ENCODE measurements around the gene E2F4. TPM values are rescaled to one million over a fixed set of nuclear protein-coding genes. Genes with fewer than 3 reads are reported as not detected.

E2F4 gene
- total and polyA plus RNA-seq, 2 of the 8 experiments (the other 6 are each of a cell fraction or from before 2014, with no cell fraction given), result 79.9 to 157 TPM

DNA sequence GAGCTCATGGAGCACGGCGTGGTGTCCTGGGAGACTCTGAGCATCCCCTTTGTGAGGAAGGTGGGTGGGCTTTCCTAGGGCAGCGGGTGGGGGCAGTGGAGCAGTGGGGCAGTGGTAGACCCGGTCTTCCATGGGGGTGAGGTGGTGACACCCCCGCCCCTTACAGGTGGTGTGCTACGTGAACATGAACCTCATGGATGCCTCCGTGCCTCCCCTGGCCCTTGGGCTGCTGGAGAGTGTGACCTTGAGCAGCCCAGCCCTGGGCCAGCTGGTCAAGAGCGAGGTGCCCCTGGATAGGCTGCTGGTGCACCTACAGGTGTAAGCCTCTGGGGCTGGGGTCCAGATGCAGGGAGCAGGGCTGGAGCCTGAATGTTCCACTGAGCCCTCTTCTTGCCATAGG is 8.5 kb downstream of the E2F4 start (continued):
- TF ChIP-seq, protein P1, sequence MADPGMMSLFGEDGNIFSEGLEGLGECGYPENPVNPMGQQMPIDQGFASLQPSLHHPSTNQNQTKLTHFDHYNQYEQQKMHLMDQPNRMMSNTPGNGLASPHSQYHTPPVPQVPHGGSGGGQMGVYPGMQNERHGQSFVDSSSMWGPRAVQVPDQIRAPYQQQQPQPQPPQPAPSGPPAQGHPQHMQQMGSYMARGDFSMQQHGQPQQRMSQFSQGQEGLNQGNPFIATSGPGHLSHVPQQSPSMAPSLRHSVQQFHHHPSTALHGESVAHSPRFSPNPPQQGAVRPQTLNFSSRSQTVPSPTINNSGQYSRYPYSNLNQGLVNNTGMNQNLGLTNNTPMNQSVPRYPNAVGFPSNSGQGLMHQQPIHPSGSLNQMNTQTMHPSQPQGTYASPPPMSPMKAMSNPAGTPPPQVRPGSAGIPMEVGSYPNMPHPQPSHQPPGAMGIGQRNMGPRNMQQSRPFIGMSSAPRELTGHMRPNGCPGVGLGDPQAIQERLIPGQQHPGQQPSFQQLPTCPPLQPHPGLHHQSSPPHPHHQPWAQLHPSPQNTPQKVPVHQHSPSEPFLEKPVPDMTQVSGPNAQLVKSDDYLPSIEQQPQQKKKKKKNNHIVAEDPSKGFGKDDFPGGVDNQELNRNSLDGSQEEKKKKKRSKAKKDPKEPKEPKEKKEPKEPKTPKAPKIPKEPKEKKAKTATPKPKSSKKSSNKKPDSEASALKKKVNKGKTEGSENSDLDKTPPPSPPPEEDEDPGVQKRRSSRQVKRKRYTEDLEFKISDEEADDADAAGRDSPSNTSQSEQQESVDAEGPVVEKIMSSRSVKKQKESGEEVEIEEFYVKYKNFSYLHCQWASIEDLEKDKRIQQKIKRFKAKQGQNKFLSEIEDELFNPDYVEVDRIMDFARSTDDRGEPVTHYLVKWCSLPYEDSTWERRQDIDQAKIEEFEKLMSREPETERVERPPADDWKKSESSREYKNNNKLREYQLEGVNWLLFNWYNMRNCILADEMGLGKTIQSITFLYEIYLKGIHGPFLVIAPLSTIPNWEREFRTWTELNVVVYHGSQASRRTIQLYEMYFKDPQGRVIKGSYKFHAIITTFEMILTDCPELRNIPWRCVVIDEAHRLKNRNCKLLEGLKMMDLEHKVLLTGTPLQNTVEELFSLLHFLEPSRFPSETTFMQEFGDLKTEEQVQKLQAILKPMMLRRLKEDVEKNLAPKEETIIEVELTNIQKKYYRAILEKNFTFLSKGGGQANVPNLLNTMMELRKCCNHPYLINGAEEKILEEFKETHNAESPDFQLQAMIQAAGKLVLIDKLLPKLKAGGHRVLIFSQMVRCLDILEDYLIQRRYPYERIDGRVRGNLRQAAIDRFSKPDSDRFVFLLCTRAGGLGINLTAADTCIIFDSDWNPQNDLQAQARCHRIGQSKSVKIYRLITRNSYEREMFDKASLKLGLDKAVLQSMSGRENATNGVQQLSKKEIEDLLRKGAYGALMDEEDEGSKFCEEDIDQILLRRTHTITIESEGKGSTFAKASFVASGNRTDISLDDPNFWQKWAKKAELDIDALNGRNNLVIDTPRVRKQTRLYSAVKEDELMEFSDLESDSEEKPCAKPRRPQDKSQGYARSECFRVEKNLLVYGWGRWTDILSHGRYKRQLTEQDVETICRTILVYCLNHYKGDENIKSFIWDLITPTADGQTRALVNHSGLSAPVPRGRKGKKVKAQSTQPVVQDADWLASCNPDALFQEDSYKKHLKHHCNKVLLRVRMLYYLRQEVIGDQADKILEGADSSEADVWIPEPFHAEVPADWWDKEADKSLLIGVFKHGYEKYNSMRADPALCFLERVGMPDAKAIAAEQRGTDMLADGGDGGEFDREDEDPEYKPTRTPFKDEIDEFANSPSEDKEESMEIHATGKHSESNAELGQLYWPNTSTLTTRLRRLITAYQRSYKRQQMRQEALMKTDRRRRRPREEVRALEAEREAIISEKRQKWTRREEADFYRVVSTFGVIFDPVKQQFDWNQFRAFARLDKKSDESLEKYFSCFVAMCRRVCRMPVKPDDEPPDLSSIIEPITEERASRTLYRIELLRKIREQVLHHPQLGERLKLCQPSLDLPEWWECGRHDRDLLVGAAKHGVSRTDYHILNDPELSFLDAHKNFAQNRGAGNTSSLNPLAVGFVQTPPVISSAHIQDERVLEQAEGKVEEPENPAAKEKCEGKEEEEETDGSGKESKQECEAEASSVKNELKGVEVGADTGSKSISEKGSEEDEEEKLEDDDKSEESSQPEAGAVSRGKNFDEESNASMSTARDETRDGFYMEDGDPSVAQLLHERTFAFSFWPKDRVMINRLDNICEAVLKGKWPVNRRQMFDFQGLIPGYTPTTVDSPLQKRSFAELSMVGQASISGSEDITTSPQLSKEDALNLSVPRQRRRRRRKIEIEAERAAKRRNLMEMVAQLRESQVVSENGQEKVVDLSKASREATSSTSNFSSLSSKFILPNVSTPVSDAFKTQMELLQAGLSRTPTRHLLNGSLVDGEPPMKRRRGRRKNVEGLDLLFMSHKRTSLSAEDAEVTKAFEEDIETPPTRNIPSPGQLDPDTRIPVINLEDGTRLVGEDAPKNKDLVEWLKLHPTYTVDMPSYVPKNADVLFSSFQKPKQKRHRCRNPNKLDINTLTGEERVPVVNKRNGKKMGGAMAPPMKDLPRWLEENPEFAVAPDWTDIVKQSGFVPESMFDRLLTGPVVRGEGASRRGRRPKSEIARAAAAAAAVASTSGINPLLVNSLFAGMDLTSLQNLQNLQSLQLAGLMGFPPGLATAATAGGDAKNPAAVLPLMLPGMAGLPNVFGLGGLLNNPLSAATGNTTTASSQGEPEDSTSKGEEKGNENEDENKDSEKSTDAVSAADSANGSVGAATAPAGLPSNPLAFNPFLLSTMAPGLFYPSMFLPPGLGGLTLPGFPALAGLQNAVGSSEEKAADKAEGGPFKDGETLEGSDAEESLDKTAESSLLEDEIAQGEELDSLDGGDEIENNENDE (IDR thresholded peaks at IDR 0.05; ENCODE audit: insufficient replicate concordance, low read length), result no peak
- TF ChIP-seq, protein P2, sequence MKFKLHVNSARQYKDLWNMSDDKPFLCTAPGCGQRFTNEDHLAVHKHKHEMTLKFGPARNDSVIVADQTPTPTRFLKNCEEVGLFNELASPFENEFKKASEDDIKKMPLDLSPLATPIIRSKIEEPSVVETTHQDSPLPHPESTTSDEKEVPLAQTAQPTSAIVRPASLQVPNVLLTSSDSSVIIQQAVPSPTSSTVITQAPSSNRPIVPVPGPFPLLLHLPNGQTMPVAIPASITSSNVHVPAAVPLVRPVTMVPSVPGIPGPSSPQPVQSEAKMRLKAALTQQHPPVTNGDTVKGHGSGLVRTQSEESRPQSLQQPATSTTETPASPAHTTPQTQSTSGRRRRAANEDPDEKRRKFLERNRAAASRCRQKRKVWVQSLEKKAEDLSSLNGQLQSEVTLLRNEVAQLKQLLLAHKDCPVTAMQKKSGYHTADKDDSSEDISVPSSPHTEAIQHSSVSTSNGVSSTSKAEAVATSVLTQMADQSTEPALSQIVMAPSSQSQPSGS (IDR thresholded peaks at IDR 0.05; ENCODE audit: low read length), result no peak
- TF ChIP-seq E2F6 (IDR thresholded peaks at IDR 0.05) (no peak), MAFK (IDR thresholded peaks at IDR 0.05; ENCODE audit: low read depth, low read length) (no peak), RXRA (IDR thresholded peaks at IDR 0.05; ENCODE audit: insufficient read depth, low read depth, low read length) (no peak), TEAD4 (IDR thresholded peaks at IDR 0.05; ENCODE audit: low read depth, low read length) (no peak), BACH1 (IDR thresholded peaks at IDR 0.05; ENCODE audit: low read length) (no peak), JUND (IDR thresholded peaks at IDR 0.05; ENCODE audit: low read length) (no peak)
